Fibroblast of lung (primary cell): ENCODE measurements around the gene PTGER4. TPM values are rescaled to one million over a fixed set of nuclear protein-coding genes. Genes with fewer than 3 reads are reported as not detected.
A peak's percentile ranks its signal among the peaks of the same experiment; 100 is the strongest.

Source experiments
- DNase-seq, 2 donors: peaks; one replicate each; pipeline versions ENCODE4 v3.0.0 to v3.0.0-alpha.2; 2010; ENCODE audit warnings: low read depth in 2 of 2
- H2AFZ ChIP-seq: 2 replicates; pipeline ENCODE4 v1.5.1; 2012; ENCODE audit warnings: low read length, control low read depth, inconsistent platforms
- H3K27ac ChIP-seq: 2 replicates; pipeline ENCODE4 v1.5.1; 2011; ENCODE audit warnings: low read length, control low read depth; ENCODE audit not compliant: insufficient read depth
- H3K27me3 ChIP-seq: 2 replicates; pipeline ENCODE4 v1.5.1; 2011; ENCODE audit warnings: mild to moderate bottlenecking, low read length; ENCODE audit not compliant: control insufficient read depth, insufficient read depth
- H3K36me3 ChIP-seq: 2 replicates; pipeline ENCODE4 v1.5.1; 2011; ENCODE audit warnings: low read length; ENCODE audit not compliant: control insufficient read depth, insufficient read depth
- H3K4me1 ChIP-seq: 2 replicates; pipeline ENCODE4 v1.5.1; 2011; ENCODE audit warnings: low read length; ENCODE audit not compliant: control insufficient read depth, insufficient read depth; ENCODE audit errors: extremely low read depth
- H3K4me2 ChIP-seq: 2 replicates; pipeline ENCODE4 v1.5.1; 2011; ENCODE audit warnings: low read length, control low read depth; ENCODE audit not compliant: insufficient read depth; ENCODE audit errors: extremely low read depth
- H3K4me3 ChIP-seq, 4 experiments: fragments of 200-600 bp in 1 of 4; sonication (generic) in 1 of 4; replicated peaks in 1 of 4; 2 replicates each; pipeline ENCODE4 v1.5.1; 2011 to 2016; ENCODE audit warnings: low read length in 4 of 4, low read depth in 3 of 4, mild to moderate bottlenecking in 3 of 4, control low read depth in 2 of 4, inconsistent platforms in 1 of 4, mixed read lengths in 1 of 4; ENCODE audit not compliant: insufficient read depth in 1 of 4; ENCODE audit errors: control extremely low read depth in 1 of 4
- H3K79me2 ChIP-seq: 2 replicates; pipeline ENCODE4 v1.5.1; 2012; ENCODE audit warnings: mild to moderate bottlenecking, low read length, inconsistent platforms; ENCODE audit not compliant: control insufficient read depth, insufficient read depth
- H3K9ac ChIP-seq: 2 replicates; pipeline ENCODE4 v1.5.1; 2011; ENCODE audit warnings: mild to moderate bottlenecking, low read length, control low read depth; ENCODE audit not compliant: insufficient read depth
- H3K9me3 ChIP-seq: 2 replicates; pipeline ENCODE4 v1.5.1; 2012; ENCODE audit warnings: low read depth, low read length; ENCODE audit not compliant: control insufficient read depth, insufficient read depth
- H4K20me1 ChIP-seq: 2 replicates; pipeline ENCODE4 v1.5.1; 2011; ENCODE audit warnings: low read length; ENCODE audit not compliant: control insufficient read depth, insufficient read depth; ENCODE audit errors: extremely low read depth
- EZH2 ChIP-seq: IDR thresholded peaks from 2 replicates; pipeline ENCODE4 v1.5.1; 2012; ENCODE audit warnings: low read length, control low read depth, mild to moderate bottlenecking; ENCODE audit errors: missing control alignments
- polyA minus RNA-seq: library from RNA; depleted of rRNA, polyadenylated mRNA; stranded (reverse); fragments of >200 nt; gene quantifications from 2 replicates; pipeline ENCODE4 v1.2.3, GENCODE V29; 2011; ENCODE audit warnings: low replicate concordance
- polyA plus RNA-seq, 2 donors: library from polyadenylated mRNA; depleted of rRNA in 1 of 2; stranded (reverse) in 1 of 2; unstranded in 1 of 2; fragments of >200 nt; gene quantifications; 2 replicates each; pipeline ENCODE4 v1.2.1, GENCODE V29; 2011 to 2012; ENCODE audit warnings: missing spikeins in 1 of 2
- total RNA-seq: library from RNA; depleted of rRNA; stranded (reverse); fragments of >200 nt; gene quantifications from 2 replicates; pipeline ENCODE4 v1.2.1, GENCODE V29; 2014
- TF ChIP-seq, protein P1 (sequence below), 2 donors: IDR thresholded peaks in 1 of 2; conservative IDR thresholded peaks in 1 of 2; 1 replicate in 1 of 2; 2 replicates in 1 of 2; pipeline ENCODE4 v1.5.1; 2011 to 2012; ENCODE audit warnings: low read length in 2 of 2, control low read depth in 1 of 2, inconsistent platforms in 1 of 2, low read depth in 1 of 2, mild to moderate bottlenecking in 1 of 2

The PTGER4 gene
- 3.3 and 5.4 TPM in 2 replicates for total RNA-seq
- 1.6 and 10.2 TPM in 2 replicates for polyA plus RNA-seq
- polyA plus RNA-seq (2012) = 1.4 and 8.3 TPM in 2 replicates
- polyA minus RNA-seq = 1.9 and 10.2 TPM in 2 replicates

DNA sequence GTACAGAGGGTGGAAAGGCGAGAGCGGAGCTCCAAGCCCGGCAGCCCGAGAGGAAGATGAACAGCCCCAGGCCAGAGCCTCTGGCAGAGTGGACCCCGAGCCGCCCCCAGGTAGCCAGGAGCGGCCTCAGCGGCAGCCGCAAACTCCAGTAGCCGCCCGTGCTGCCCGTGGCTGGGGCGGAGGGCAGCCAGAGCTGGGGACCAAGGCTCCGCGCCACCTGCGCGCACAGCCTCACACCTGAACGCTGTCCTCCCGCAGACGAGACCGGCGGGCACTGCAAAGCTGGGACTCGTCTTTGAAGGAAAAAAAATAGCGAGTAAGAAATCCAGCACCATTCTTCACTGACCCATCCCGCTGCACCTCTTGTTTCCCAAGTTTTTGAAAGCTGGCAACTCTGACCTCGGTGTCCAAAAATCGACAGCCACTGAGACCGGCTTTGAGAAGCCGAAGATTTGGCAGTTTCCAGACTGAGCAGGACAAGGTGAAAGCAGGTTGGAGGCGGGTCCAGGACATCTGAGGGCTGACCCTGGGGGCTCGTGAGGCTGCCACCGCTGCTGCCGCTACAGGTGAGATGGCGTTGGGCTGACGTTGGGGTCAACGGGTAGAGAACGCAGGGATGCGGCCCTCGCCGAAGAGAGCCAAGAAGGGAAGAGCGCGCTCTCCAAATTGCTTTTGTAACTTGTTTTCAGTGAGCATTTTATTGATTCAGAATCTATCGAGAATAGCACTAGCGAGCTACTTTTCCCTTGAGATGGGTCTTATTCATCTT lies at the start of gene PTGER4:
PTGER4 (plus strand) TSS at position 3 of the 769 bp plus-strand sequence. CDS start 1,079 bp downstream, outside the sequence.
- H3K27me3 ChIP-seq = no peaks in the 10 kb centered on the region
- H3K79me2 ChIP-seq = peaks cover 50% of the 10 kb centered on the region
- DNase-seq = no peak
- peak within 1 kb of the TSS; percentile 79 to 95 (median 84) for H3K4me3 ChIP-seq
- TF ChIP-seq EZH2 = no peak
- TF ChIP-seq, protein P1, sequence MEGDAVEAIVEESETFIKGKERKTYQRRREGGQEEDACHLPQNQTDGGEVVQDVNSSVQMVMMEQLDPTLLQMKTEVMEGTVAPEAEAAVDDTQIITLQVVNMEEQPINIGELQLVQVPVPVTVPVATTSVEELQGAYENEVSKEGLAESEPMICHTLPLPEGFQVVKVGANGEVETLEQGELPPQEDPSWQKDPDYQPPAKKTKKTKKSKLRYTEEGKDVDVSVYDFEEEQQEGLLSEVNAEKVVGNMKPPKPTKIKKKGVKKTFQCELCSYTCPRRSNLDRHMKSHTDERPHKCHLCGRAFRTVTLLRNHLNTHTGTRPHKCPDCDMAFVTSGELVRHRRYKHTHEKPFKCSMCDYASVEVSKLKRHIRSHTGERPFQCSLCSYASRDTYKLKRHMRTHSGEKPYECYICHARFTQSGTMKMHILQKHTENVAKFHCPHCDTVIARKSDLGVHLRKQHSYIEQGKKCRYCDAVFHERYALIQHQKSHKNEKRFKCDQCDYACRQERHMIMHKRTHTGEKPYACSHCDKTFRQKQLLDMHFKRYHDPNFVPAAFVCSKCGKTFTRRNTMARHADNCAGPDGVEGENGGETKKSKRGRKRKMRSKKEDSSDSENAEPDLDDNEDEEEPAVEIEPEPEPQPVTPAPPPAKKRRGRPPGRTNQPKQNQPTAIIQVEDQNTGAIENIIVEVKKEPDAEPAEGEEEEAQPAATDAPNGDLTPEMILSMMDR (conservative IDR thresholded peaks at IDR 0.05 in 1 of 2, IDR thresholded peaks at IDR 0.05 in 1 of 2; ENCODE audit: low read depth in 1 of 2, low read length in 2 of 2) = no peak
- no peaks in the 10 kb centered on the region for H3K36me3 ChIP-seq
- H3K4me2 ChIP-seq = peak within 1 kb of the TSS; percentile 97
- H3K9ac ChIP-seq = peak within 1 kb of the TSS; percentile 63
- peaks cover 2% of the 10 kb centered on the region for H3K4me1 ChIP-seq
- peak within 1 kb of the TSS; percentile 78 for H3K27ac ChIP-seq
- H3K9me3 ChIP-seq = no peaks in the 10 kb centered on the region
- H4K20me1 ChIP-seq = no peaks in the 10 kb centered on the region
- peak within 1 kb of the TSS; percentile 83 for H2AFZ ChIP-seq

DNA sequence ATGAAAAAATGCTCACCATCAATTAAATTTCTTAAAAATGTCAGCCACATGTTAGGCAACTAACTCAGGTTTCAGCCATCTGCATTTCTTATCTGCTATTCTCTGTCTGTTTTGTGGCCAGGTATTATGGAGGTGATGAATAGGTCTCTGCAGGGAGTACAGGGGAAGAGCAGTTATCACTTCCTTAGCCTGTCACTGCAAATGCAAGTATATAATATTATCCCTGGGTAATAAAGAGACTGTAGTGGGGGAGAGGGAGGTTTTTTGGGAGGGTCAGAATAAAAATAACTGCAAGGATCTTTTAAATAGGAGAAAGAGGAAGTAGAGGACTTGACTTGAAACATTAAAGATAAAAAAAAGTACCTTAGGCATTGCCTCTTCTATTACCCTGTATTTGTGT lies 49.6 kb upstream of the PTGER4 start:
- H3K27ac ChIP-seq = no peak overlapping the region
- no peak overlapping the region for H2AFZ ChIP-seq
- no peaks in the 10 kb centered on the region for H3K4me1 ChIP-seq
- H3K36me3 ChIP-seq = no peaks in the 10 kb centered on the region
- DNase-seq = no peak
- no peaks in the 10 kb centered on the region for H3K27me3 ChIP-seq
- no peaks in the 10 kb centered on the region for H3K9me3 ChIP-seq
- TF ChIP-seq EZH2 = no peak
- TF ChIP-seq, protein P1 (conservative IDR thresholded peaks at IDR 0.05 in 1 of 2, IDR thresholded peaks at IDR 0.05 in 1 of 2; ENCODE audit: low read depth in 1 of 2, low read length in 2 of 2) = no peak
- H3K4me3 ChIP-seq = no peak overlapping the region
- H4K20me1 ChIP-seq = no peaks in the 10 kb centered on the region
- no peak overlapping the region for H3K4me2 ChIP-seq
- no peak overlapping the region for H3K9ac ChIP-seq
- no peaks in the 10 kb centered on the region for H3K79me2 ChIP-seq

DNA sequence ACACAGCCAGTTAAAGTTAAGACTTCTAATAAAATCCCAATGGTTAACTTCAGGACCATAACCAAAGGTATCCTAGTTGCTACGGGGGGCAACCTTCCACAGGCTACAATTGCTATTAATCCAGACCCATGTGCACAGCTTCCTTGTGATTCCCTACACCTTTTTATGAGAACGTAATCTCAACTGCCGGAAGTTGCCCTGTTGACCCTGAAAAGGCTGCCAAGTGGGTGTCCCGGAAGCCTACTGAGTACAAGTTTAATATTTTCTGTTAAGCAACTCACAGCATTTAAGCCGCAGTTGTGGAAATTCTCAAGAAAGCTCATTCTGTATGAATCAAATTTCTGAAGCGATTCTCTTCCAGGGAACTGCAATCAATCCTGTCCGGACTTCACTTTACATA lies 48.5 kb upstream of the PTGER4 start:
- Histone ChIP-seq H3K79me2 (no peaks in the 10 kb centered on the region), H3K27me3 (no peaks in the 10 kb centered on the region), H3K36me3 (no peaks in the 10 kb centered on the region), H3K4me1 (no peaks in the 10 kb centered on the region), H4K20me1 (no peaks in the 10 kb centered on the region), H3K9ac (no peak overlapping the region), H3K27ac (no peak overlapping the region), H3K4me2 (no peak overlapping the region), H2AFZ (no peak overlapping the region), H3K4me3 (no peak overlapping the region), H3K9me3 (no peaks in the 10 kb centered on the region)
- TF ChIP-seq EZH2 = no peak
- TF ChIP-seq, protein P1 (conservative IDR thresholded peaks at IDR 0.05 in 1 of 2, IDR thresholded peaks at IDR 0.05 in 1 of 2; ENCODE audit: low read depth in 1 of 2, low read length in 2 of 2) = no peak
- no peak for DNase-seq
